Measurements from ENCODE around the gene NXPH3. TPM values are rescaled to one million over a fixed set of nuclear protein-coding genes. Genes with fewer than 3 reads are reported as not detected.

Gene NXPH3
- total and polyA plus RNA-seq, 2 donors: 0.52 to 2.3 TPM

DNA sequence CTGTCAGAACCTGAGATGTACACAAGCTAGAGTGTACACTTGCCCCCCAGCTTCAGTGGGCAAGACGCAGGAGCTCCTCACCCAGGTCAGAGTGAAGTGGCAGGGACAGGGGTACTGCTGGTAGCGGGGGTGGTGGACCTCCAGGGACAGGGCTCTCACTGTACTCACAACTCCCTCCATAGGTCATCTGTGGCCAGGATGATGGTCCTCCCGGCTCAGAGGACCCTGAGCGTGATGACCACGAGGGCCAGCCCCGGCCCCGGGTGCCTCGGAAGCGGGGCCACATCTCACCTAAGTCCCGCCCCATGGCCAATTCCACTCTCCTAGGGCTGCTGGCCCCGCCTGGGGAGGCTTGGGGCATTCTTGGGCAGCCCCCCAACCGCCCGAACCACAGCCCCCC lies 2.7 kb downstream of the NXPH3 start:
- WGBS: 97% methylated on average over 13 of the region's 13 CpGs
- Histone ChIP-seq H3K27ac (ENCODE audit: low read depth in 1 of 2, low read length in 1 of 2) (no peak overlapping the region), H3K9me3 (ENCODE audit: control insufficient read depth in 2 of 2, insufficient read depth in 1 of 2, low read length in 1 of 2) (peaks cover 5 to 6% of the 10 kb centered on the region in 2 donors), H3K27me3 (ENCODE audit: control insufficient read depth in 2 of 2, insufficient read depth in 1 of 2, low read length in 1 of 2) (peaks cover 55 to 69% of the 10 kb centered on the region in 2 donors), H3K4me1 (ENCODE audit: control insufficient read depth in 2 of 2, insufficient read depth in 2 of 2, low read length in 2 of 2) (peaks cover 0 to 5% of the 10 kb centered on the region in 2 donors), H3K4me3 (ENCODE audit: low read length in 2 of 2) (no peak overlapping the region), H3K36me3 (ENCODE audit: control insufficient read depth in 2 of 2, insufficient read depth in 2 of 2, low read length in 1 of 2) (no peaks in the 10 kb centered on the region)
- no peak for DNase-seq (ENCODE audit: low read depth in 6 of 9, low spot score in 9 of 9)

GRCh38 chr17:49578952-49579500 lies 3.4 kb downstream of the NXPH3 start:
- peaks cover 49 to 63% of the 10 kb centered on the region in 2 donors for H3K27me3 ChIP-seq (ENCODE audit: control insufficient read depth in 2 of 2, insufficient read depth in 1 of 2, low read length in 1 of 2)
- no peak for DNase-seq (ENCODE audit: low read depth in 6 of 9, low spot score in 9 of 9)
- no peak overlapping the region for H3K27ac ChIP-seq (ENCODE audit: low read depth in 1 of 2, low read length in 1 of 2)
- no peaks in the 10 kb centered on the region for H3K36me3 ChIP-seq (ENCODE audit: control insufficient read depth in 2 of 2, insufficient read depth in 2 of 2, low read length in 1 of 2)
- H3K4me3 ChIP-seq (ENCODE audit: low read length in 2 of 2): no peak overlapping the region
- peaks cover 5 to 6% of the 10 kb centered on the region in 2 donors for H3K9me3 ChIP-seq (ENCODE audit: control insufficient read depth in 2 of 2, insufficient read depth in 1 of 2, low read length in 1 of 2)
- H3K4me1 ChIP-seq (ENCODE audit: control insufficient read depth in 2 of 2, insufficient read depth in 2 of 2, low read length in 2 of 2): peaks cover 0 to 5% of the 10 kb centered on the region in 2 donors
- WGBS: 96% methylated on average over 17 of the region's 17 CpGs

DNA sequence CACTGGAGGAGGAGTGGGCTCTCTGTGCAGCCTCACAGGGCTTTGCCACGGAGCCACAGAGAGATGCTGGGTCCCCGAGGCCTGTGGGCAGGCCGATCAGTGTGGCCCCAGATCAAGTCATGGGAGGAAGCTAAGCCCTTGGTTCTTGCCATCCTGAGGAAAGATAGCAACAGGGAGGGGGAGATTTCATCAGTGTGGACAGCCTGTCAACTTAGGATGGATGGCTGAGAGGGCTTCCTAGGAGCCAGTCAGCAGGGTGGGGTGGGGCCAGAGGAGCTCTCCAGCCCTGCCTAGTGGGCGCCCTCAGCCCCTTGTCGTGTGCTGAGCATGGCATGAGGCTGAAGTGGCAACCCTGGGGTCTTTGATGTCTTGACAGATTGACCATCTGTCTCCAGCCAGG lies 3.9 kb downstream of the NXPH3 start:
- 95% methylated on average over 5 of the region's 5 CpGs for WGBS
- no peaks in the 10 kb centered on the region for H3K36me3 ChIP-seq (ENCODE audit: control insufficient read depth in 2 of 2, insufficient read depth in 2 of 2, low read length in 1 of 2)
- peaks cover 44 to 58% of the 10 kb centered on the region in 2 donors for H3K27me3 ChIP-seq (ENCODE audit: control insufficient read depth in 2 of 2, insufficient read depth in 1 of 2, low read length in 1 of 2)
- no peak overlapping the region for H3K27ac ChIP-seq (ENCODE audit: low read depth in 1 of 2, low read length in 1 of 2)
- H3K9me3 ChIP-seq (ENCODE audit: control insufficient read depth in 2 of 2, insufficient read depth in 1 of 2, low read length in 1 of 2): peaks cover 5 to 6% of the 10 kb centered on the region in 2 donors
- no peak for DNase-seq (ENCODE audit: low read depth in 6 of 9, low spot score in 9 of 9)
- H3K4me1 ChIP-seq (ENCODE audit: control insufficient read depth in 2 of 2, insufficient read depth in 2 of 2, low read length in 2 of 2): peaks cover 0 to 5% of the 10 kb centered on the region in 2 donors
- no peak overlapping the region for H3K4me3 ChIP-seq (ENCODE audit: low read length in 2 of 2)

GRCh38 chr17:49580055-49580721 lies 4.5 kb downstream of the NXPH3 start:
- 94% methylated on average over 21 of the region's 21 CpGs for WGBS
- Histone ChIP-seq H3K9me3 (ENCODE audit: control insufficient read depth in 2 of 2, insufficient read depth in 1 of 2, low read length in 1 of 2) (peaks cover 5 to 6% of the 10 kb centered on the region in 2 donors), H3K4me1 (ENCODE audit: control insufficient read depth in 2 of 2, insufficient read depth in 2 of 2, low read length in 2 of 2) (peaks cover 0 to 5% of the 10 kb centered on the region in 2 donors), H3K27me3 (ENCODE audit: control insufficient read depth in 2 of 2, insufficient read depth in 1 of 2, low read length in 1 of 2) (peaks cover 38 to 51% of the 10 kb centered on the region in 2 donors), H3K36me3 (ENCODE audit: control insufficient read depth in 2 of 2, insufficient read depth in 2 of 2, low read length in 1 of 2) (no peaks in the 10 kb centered on the region), H3K4me3 (ENCODE audit: low read length in 2 of 2) (no peak overlapping the region), H3K27ac (ENCODE audit: low read depth in 1 of 2, low read length in 1 of 2) (no peak overlapping the region)
- DNase-seq (ENCODE audit: low read depth in 6 of 9, low spot score in 9 of 9): no peak

GRCh38 chr17:49580981-49581647 lies 5.4 kb downstream of the NXPH3 start:
- H3K4me3 ChIP-seq (ENCODE audit: low read length in 2 of 2): no peak overlapping the region
- H3K27me3 ChIP-seq (ENCODE audit: control insufficient read depth in 2 of 2, insufficient read depth in 1 of 2, low read length in 1 of 2): peaks cover 29 to 42% of the 10 kb centered on the region in 2 donors
- no peak overlapping the region for H3K27ac ChIP-seq (ENCODE audit: low read depth in 1 of 2, low read length in 1 of 2)
- peaks cover 0 to 6% of the 10 kb centered on the region in 2 donors for H3K9me3 ChIP-seq (ENCODE audit: control insufficient read depth in 2 of 2, insufficient read depth in 1 of 2, low read length in 1 of 2)
- H3K36me3 ChIP-seq (ENCODE audit: control insufficient read depth in 2 of 2, insufficient read depth in 2 of 2, low read length in 1 of 2): no peaks in the 10 kb centered on the region
- WGBS: 95% methylated on average over 12 of the region's 12 CpGs
- DNase-seq (ENCODE audit: low read depth in 6 of 9, low spot score in 9 of 9): no peak
- H3K4me1 ChIP-seq (ENCODE audit: control insufficient read depth in 2 of 2, insufficient read depth in 2 of 2, low read length in 2 of 2): peaks cover 0 to 4% of the 10 kb centered on the region in 2 donors

DNA sequence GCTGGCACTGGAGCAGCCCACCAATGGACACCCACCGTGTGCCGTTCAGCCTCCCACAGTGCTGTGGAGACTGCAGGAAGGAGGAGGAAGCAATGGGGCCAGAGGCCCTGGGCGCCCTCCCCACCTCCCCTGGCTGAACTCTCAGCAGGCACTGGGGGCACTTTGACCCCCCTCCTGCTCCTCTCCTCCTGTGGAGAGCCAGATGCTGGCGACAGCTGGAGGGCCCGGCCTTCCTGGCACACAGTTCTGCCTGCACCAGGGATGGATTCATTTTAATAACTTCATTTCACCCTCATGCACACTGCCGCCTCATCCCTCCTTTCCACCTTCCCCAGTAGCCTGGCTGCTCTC lies 6.0 kb downstream of the NXPH3 start:
- H3K27ac ChIP-seq (ENCODE audit: low read depth in 1 of 2, low read length in 1 of 2): no peak overlapping the region
- 89% methylated on average over 6 of the region's 6 CpGs for WGBS
- peaks cover 24 to 37% of the 10 kb centered on the region in 2 donors for H3K27me3 ChIP-seq (ENCODE audit: control insufficient read depth in 2 of 2, insufficient read depth in 1 of 2, low read length in 1 of 2)
- DNase-seq (ENCODE audit: low read depth in 6 of 9, low spot score in 9 of 9): no peak
- no peak overlapping the region for H3K4me3 ChIP-seq (ENCODE audit: low read length in 2 of 2)
- no peaks in the 10 kb centered on the region for H3K36me3 ChIP-seq (ENCODE audit: control insufficient read depth in 2 of 2, insufficient read depth in 2 of 2, low read length in 1 of 2)
- H3K4me1 ChIP-seq (ENCODE audit: control insufficient read depth in 2 of 2, insufficient read depth in 2 of 2, low read length in 2 of 2): no peaks in the 10 kb centered on the region
- H3K9me3 ChIP-seq (ENCODE audit: control insufficient read depth in 2 of 2, insufficient read depth in 1 of 2, low read length in 1 of 2): peaks cover 0 to 6% of the 10 kb centered on the region in 2 donors

DNA sequence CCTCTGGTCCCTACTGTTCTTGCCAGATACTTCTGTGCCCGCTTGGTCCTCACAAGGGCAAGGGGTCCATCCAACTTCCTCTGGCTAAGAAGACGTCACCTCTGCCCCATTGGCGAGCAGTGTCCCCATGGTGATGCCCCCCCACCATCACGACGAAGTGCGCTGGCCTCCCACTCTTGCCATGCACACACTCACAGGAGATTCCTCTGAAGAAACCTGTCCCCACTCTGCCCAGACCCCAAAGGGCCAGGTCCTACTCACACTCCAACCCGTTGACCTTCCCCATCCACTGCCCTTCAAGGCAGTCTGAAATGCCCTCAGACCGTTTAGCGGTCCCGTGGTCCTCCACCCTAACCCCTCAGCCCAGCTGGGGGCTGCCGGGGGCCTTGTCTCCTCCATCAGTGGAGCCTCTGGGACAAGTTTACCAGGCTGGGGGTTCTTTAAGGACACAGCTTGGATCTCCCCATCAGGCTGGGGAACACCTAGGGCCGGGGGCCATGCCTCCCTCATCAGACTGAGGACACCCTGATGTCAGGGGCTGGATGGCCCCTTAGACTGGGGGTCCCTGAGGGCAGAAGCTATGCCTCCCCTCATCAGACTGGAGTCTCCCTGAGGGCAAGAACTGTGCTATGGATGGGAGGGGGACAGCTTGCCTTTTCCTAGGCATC lies 6.5 kb downstream of the NXPH3 start:
- H3K9me3 ChIP-seq (ENCODE audit: control insufficient read depth in 2 of 2, insufficient read depth in 1 of 2, low read length in 1 of 2): peaks cover 0 to under 1% of the 10 kb centered on the region in 2 donors
- no peak overlapping the region for H3K27ac ChIP-seq (ENCODE audit: low read depth in 1 of 2, low read length in 1 of 2)
- no peak for DNase-seq (ENCODE audit: low read depth in 6 of 9, low spot score in 9 of 9)
- WGBS: 97% methylated on average over 12 of the region's 12 CpGs
- peaks cover 18 to 31% of the 10 kb centered on the region in 2 donors for H3K27me3 ChIP-seq (ENCODE audit: control insufficient read depth in 2 of 2, insufficient read depth in 1 of 2, low read length in 1 of 2)
- no peaks in the 10 kb centered on the region for H3K36me3 ChIP-seq (ENCODE audit: control insufficient read depth in 2 of 2, insufficient read depth in 2 of 2, low read length in 1 of 2)
- no peaks in the 10 kb centered on the region for H3K4me1 ChIP-seq (ENCODE audit: control insufficient read depth in 2 of 2, insufficient read depth in 2 of 2, low read length in 2 of 2)
- H3K4me3 ChIP-seq (ENCODE audit: low read length in 2 of 2): no peak overlapping the region

DNA sequence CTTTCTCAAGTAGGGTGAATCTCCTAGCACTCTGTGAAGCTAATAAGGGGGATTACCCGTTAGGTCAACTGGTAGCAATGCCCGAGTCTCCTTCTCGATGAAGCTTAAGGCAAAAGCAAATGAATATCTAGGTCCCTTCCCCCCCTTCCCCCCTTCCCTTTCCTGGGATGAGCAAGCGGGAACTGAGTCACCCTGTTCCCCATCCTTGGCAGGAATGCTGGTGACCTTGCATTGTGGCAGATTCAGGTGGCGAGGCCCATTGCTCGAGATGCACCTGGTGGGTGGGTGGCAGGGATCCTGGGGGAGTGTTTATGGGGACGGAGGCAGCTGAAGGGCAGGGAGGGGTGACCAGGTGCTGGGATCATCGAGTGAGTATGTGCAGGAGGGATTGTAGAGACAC lies 7.1 kb downstream of the NXPH3 start:
- 96% methylated on average over 8 of the region's 8 CpGs for WGBS
- no peak overlapping the region for H3K4me3 ChIP-seq (ENCODE audit: low read length in 2 of 2)
- H3K27ac ChIP-seq (ENCODE audit: low read depth in 1 of 2, low read length in 1 of 2): no peak overlapping the region
- H3K27me3 ChIP-seq (ENCODE audit: control insufficient read depth in 2 of 2, insufficient read depth in 1 of 2, low read length in 1 of 2): peaks cover 12 to 25% of the 10 kb centered on the region in 2 donors
- DNase-seq (ENCODE audit: low read depth in 6 of 9, low spot score in 9 of 9): no peak
- no peaks in the 10 kb centered on the region for H3K9me3 ChIP-seq (ENCODE audit: control insufficient read depth in 2 of 2, insufficient read depth in 1 of 2, low read length in 1 of 2)
- no peaks in the 10 kb centered on the region for H3K4me1 ChIP-seq (ENCODE audit: control insufficient read depth in 2 of 2, insufficient read depth in 2 of 2, low read length in 2 of 2)
- no peaks in the 10 kb centered on the region for H3K36me3 ChIP-seq (ENCODE audit: control insufficient read depth in 2 of 2, insufficient read depth in 2 of 2, low read length in 1 of 2)

DNA sequence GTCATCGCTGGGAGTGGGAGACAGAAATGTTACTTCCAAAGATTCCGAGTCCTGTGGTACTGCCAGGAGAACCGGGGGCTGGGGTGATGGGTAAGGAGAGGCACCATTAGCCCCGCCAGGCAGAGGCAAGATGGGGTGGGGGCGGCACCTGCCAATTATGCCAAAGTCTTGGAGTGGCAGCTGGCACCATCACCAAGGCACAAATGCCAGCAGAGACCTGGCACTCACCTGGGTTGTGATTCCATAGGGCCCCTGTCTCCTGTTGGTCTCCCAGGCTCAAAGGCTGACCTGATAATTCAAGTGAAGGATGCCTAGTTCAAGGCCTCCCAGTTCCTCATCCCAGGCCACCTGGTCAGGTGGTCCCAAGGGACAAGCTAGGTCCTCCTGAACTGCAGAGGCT lies 7.6 kb downstream of the NXPH3 start:
- no peak overlapping the region for H3K4me3 ChIP-seq (ENCODE audit: low read length in 2 of 2)
- H3K36me3 ChIP-seq (ENCODE audit: control insufficient read depth in 2 of 2, insufficient read depth in 2 of 2, low read length in 1 of 2): no peaks in the 10 kb centered on the region
- WGBS: 99% methylated on average over 5 of the region's 5 CpGs
- H3K4me1 ChIP-seq (ENCODE audit: control insufficient read depth in 2 of 2, insufficient read depth in 2 of 2, low read length in 2 of 2): no peaks in the 10 kb centered on the region
- no peaks in the 10 kb centered on the region for H3K9me3 ChIP-seq (ENCODE audit: control insufficient read depth in 2 of 2, insufficient read depth in 1 of 2, low read length in 1 of 2)
- DNase-seq (ENCODE audit: low read depth in 6 of 9, low spot score in 9 of 9): no peak
- H3K27ac ChIP-seq (ENCODE audit: low read depth in 1 of 2, low read length in 1 of 2): no peak overlapping the region
- peaks cover 9 to 21% of the 10 kb centered on the region in 2 donors for H3K27me3 ChIP-seq (ENCODE audit: control insufficient read depth in 2 of 2, insufficient read depth in 1 of 2, low read length in 1 of 2)

Measured in thymus (tissue), 11 donors.